Urothelium cell line (cell line): ENCODE results near the gene ZNF433.
A peak's percentile ranks its signal among the peaks of the same experiment; 100 is the strongest.
"Not testable (repeated sequence)": the region's sequence is repeated elsewhere in the genome, so short reads cannot be mapped to it uniquely, and the experiment has no call there.

ENCODE experiments used
- DNase-seq: peaks from one replicate; pipeline ENCODE4 v3.0.0; 2011; ENCODE audit warnings: low spot score, mixed read lengths
- FAIRE-seq: peaks from 2 replicates; lab custom pipeline; 2011; peaks lifted over from hg19 to GRCh38; lab: Jason Lieb, UNC

ZNF433 gene

GRCh38 chr19:12035220-12036172 lies at the start of gene ZNF433:
TSS of gene ZNF433 (minus strand) at chr19:12035679. CDS start at chr19:12035539, 140 bp downstream.
- DNase-seq: peak; percentile 91
- no peak for FAIRE-seq

GRCh38 chr19:12083336-12083735 lies 47.9 kb upstream of the ZNF433 start:
- not testable (repeated sequence) for DNase-seq, FAIRE-seq

GRCh38 chr19:12077375-12077774 lies 41.9 kb upstream of the ZNF433 start:
- DNase-seq: no peak
- no peak for FAIRE-seq

GRCh38 chr19:12076331-12076730 lies 40.9 kb upstream of the ZNF433 start:
- DNase-seq, FAIRE-seq: not testable (repeated sequence)

- no peak for DNase-seq
Measured at GRCh38 chr19:12075538-12076139, 40.2 kb upstream of the ZNF433 start.

DNA sequence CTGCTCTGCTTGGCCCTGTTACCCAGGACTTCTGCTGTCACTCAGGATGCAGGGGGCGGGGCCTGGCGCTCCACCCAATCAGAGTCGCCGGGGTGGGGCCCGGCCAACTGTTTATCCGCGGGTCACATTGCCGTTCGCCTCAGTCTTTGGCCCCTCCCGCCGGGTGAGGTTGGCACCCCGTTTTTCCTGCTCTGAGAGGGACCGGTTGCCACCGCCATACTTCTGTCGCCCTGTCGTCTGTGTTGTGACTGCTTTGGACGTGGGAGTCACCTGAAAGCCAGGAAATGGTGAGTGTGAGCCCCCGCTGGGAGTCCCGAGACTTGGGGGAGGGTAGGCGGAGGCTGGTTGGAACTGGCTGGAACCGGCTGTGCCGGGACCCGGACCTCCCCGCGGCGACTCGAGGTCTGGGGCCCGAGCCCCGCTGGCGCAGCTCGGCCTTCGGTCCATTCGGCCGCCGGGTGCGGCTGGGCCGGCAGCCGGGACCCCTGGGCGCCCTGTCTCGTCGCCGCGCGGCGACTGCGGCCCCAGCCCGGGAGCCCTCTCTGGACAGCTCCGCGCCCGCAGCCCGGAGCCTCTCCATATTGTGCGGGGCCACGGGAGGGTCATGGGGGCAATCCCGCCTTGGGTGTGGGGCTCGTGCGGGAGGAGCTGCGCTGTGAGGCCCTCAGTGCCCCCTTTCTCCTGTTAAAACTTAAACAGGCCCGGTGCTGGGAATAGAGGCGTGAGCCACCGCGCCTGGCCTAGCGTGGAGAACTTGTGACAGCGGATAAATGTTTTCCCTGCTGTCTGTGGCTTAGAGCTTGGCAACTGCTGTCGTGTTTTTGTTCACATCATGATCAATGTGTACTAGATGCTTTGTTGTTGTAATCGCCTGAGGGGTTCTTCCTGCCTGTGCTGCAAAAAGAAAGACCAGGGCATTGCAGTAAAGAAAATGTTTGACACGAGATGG lies 29.4 kb upstream of the ZNF433 start, which contains the start of gene ZNF844:
TSS of gene ZNF844 (plus strand) at position 142 of the 949 bp plus-strand sequence. CDS start at position 285, 143 bp downstream.
- no peak for FAIRE-seq
- peak; percentile 84 for DNase-seq

More at GRCh38 chr19:12075538-12076139, 40.2 kb upstream of the ZNF433 start:
- FAIRE-seq: no peak

GRCh38 chr19:12055784-12056183 lies 20.3 kb upstream of the ZNF433 start:
- DNase-seq: no peak
- FAIRE-seq: no peak

GRCh38 chr19:12052497-12053169 lies 17.2 kb upstream of the ZNF433 start, which contains the start of gene ZNF878:
TSS of gene ZNF878 (minus strand) at chr19:12052961. CDS start at chr19:12052801, 160 bp downstream.
- no peak for FAIRE-seq
- DNase-seq: peak; percentile 82

DNA sequence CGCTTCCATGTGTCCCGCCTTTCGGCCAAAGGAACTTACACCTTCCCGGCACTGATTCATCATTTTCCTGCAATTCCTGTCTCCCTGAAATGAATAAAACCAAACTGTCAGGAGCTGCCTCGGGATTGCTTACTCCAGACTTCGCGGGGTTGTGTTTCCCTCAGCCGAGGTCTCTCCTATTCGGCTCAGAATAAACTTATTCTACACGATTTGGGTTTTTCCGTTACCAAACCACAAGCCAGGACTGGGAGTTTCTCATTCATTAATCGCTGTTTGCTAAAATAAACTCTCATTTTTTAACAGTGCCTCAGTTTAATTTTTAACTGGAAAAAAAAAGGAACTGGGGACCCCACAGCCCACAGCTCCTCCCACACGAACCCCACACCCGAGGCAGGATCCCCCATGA lies 16.6 kb upstream of the ZNF433 start:
- FAIRE-seq (no peak), DNase-seq (no peak)

GRCh38 chr19:12047868-12048267 lies 12.4 kb upstream of the ZNF433 start:
- no peak for FAIRE-seq
- DNase-seq: no peak

DNA sequence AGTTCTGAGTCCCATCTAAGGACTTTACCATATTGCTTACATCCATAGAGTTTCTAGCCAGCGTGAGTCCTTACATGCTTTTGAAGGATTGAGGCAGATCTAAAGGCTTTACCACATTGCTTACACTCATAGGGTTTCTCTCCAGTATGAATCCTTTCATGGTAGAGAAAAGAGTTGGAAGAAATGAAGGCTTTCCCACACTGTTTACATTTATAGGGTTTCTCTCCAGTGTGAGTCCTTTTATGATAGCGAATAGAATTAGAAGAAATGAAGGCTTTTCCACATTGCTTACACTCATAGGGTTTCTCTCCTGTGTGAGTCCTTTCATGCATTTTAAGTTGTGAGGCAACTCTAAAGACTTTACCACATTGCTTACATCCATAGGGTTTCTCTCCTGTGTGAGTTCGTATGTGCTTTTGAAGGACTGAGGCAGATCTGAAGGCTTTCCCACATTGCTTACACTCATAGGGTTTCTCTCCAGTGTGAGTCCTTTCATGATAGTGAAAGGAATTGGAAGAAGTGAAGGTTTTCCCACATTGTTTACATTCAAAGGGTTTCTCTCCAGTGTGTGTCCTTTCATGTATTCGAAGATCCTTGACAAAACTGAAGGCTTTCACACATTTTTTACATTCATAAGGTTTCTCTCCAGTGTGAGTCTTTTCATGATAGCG lies 8.4 kb upstream of the ZNF433 start:
- DNase-seq (no peak), FAIRE-seq (no peak)

DNA sequence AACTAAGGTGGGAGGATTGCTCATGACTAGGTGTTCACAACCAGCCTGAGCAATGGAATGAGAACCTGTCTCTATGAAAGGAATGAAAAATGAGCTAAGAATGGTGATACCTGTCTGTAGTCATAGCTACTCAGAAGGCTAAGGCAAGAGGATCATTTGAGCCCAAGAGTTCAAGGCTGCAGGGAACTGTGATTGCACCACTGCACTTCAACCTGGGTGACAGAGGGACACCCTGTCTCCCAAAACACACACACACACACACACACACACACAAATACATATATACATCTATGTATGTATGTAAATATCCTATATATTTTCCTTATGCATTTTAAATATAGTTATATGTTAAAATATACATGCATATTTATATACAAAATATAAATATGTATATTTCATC lies 7.4 kb upstream of the ZNF433 start:
- FAIRE-seq (no peak), DNase-seq (no peak)

DNA sequence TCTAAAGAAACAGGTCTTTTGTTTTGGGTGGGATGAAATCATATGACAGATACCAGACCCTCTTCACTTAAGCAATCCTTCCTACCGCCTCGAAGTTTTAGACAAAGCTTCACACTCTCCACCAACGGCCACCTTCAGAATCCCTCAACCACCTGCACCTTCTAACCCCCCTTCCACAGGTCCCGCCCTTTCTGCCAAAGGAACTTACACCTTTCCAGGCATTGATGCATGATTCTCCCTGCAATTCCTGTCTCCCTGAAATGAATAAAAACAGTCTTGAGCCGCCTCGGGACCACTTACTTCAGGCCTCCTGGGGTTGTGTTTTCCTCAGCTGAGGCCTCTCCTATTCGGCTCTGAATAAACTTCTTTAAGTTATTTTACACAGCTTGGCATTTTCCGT lies 859 bp downstream of the ZNF433 start:
- no peak for FAIRE-seq
- DNase-seq: no peak

DNA sequence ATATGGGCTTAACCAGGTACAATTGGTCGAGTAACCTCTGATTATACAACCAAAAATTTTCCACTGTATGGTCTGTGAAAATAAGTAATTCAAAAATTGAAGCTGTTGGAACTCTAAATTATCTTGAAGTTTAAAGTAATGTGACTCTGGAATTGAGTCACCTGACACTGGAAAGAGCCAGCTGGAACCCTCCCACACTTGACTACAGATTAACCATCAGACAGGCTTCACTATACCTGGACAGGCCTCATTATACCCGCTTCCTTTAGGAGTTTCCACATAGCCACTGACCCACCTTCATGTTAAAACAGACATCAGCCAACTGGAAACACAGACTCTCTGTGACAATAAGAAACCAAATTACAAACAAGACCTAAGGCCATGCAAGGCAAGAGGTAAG lies 1.3 kb downstream of the ZNF433 start:
- DNase-seq (no peak), FAIRE-seq (no peak)

DNA sequence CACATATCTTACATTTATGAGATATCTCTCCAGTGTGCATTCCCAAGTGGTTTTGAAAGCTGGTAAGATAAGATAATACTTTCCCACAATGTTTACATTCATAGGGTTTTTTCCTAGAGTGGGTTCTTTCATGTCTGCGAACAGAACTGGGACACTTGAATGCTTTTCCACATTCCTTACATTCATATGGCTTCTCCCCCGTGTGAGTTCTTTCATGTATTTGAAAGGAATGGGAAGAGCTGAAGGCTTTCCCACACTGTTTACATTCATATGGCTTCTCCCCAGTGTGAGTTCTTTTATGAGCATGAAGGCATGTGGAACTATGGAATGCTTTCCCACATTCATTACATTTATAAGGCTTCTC lies 19.7 kb downstream of the ZNF433 start:
- FAIRE-seq (no peak), DNase-seq (no peak)

GRCh38 chr19:12015015-12015752 lies 20.3 kb downstream of the ZNF433 start:
- no peak for FAIRE-seq
- DNase-seq: no peak

GRCh38 chr19:12000152-12000981 lies 35.1 kb downstream of the ZNF433 start:
- no peak for FAIRE-seq
- DNase-seq: no peak

GRCh38 chr19:11995174-11995573 lies 40.3 kb downstream of the ZNF433 start:
- DNase-seq (no peak), FAIRE-seq (no peak)
